GM23338 (cell line): ENCODE results near the gene AQP1. TPM values are rescaled to one million over a fixed set of nuclear protein-coding genes. Genes with fewer than 3 reads are reported as not detected.

Experiments
- ATAC-seq: fragments of 200-7000 bp; cut with Tn5 transposase; 3 replicates; pipeline ENCODE4 v1.9.1; 2020
- DNase-seq: peaks from one replicate; pipeline ENCODE4 v3.0.0-alpha.2; 2015; ENCODE audit warnings: low spot score
- H2AFZ ChIP-seq: fragments of 200-600 bp; sonication (generic); 2 replicates; pipeline ENCODE4 v1.8.0; 2016; ENCODE audit warnings: antibody characterized with exemption, mild to moderate bottlenecking, moderate library complexity
- H3F3A ChIP-seq: fragments of 200-600 bp; sonication (generic); replicated peaks from 2 replicates; pipeline ENCODE4 v1.8.0; 2017; ENCODE audit warnings: antibody characterized with exemption, mixed run types, low read depth
- H3K27ac ChIP-seq: fragments of 200-600 bp; sonication (generic); 2 replicates; pipeline ENCODE4 v1.6.1; 2016; ENCODE audit warnings: low read depth
- H3K27me3 ChIP-seq: fragments of 200-600 bp; sonication (generic); 2 replicates; pipeline ENCODE4 v1.8.0; 2016; ENCODE audit warnings: mild to moderate bottlenecking, mixed run types, moderate library complexity; ENCODE audit not compliant: insufficient read depth
- H3K36me3 ChIP-seq: fragments of 200-600 bp; sonication (generic); 2 replicates; pipeline ENCODE4 v1.8.0; 2016; ENCODE audit warnings: mild to moderate bottlenecking; ENCODE audit not compliant: insufficient read depth
- H3K4me1 ChIP-seq: fragments of 200-600 bp; sonication (generic); 2 replicates; pipeline ENCODE4 v1.8.0; 2016; ENCODE audit warnings: mild to moderate bottlenecking, moderate library complexity; ENCODE audit not compliant: insufficient read depth
- H3K4me2 ChIP-seq: fragments of 200-600 bp; sonication (generic); 2 replicates; pipeline ENCODE4 v1.7.1; 2017; ENCODE audit warnings: mixed run types
- H3K4me3 ChIP-seq: fragments of 200-600 bp; sonication (generic); 2 replicates; pipeline ENCODE4 v1.6.1; 2016; ENCODE audit warnings: mixed run types
- H3K79me2 ChIP-seq: fragments of 200-600 bp; sonication (generic); replicated peaks from 2 replicates; pipeline ENCODE4 v1.8.0; 2017; ENCODE audit warnings: mild to moderate bottlenecking; ENCODE audit not compliant: insufficient read depth
- H3K9me2 ChIP-seq: fragments of 200-600 bp; sonication (generic); 2 replicates; pipeline ENCODE4 v1.8.0; 2017; ENCODE audit not compliant: insufficient read depth
- H4K20me1 ChIP-seq: fragments of 200-600 bp; sonication (generic); replicated peaks from 2 replicates; pipeline ENCODE4 v1.8.0; 2017; ENCODE audit warnings: mild to moderate bottlenecking; ENCODE audit not compliant: insufficient read depth
- H3K27ac Mint-ChIP-seq: 2 replicates; pipeline ENCODE4 v1.8.0; 2020; ENCODE audit warnings: inconsistent platforms, mild to moderate bottlenecking, moderate library complexity, mixed read lengths
- H3K27me3 Mint-ChIP-seq: 3 replicates; pipeline ENCODE4 v1.8.0; 2022; ENCODE audit warnings: low read depth, mild to moderate bottlenecking, moderate library complexity, mixed read lengths, inconsistent platforms; ENCODE audit not compliant: insufficient read depth, poor library complexity
- H3K36me3 Mint-ChIP-seq: 3 replicates; pipeline ENCODE4 v1.8.0; 2021; ENCODE audit warnings: low read depth, mild to moderate bottlenecking, inconsistent platforms, moderate library complexity, mixed read lengths
- H3K4me1 Mint-ChIP-seq: 3 replicates; pipeline ENCODE4 v1.8.0; 2020; ENCODE audit warnings: mild to moderate bottlenecking, inconsistent platforms, mixed read lengths
- H3K4me3 Mint-ChIP-seq: 3 replicates; pipeline ENCODE4 v1.8.0; 2021; ENCODE audit warnings: moderate library complexity, mild to moderate bottlenecking, inconsistent platforms, mixed read lengths
- H3K9me3 Mint-ChIP-seq: 3 replicates; pipeline ENCODE4 v1.8.0; 2020; ENCODE audit warnings: moderate library complexity, mild to moderate bottlenecking, inconsistent platforms, mixed read lengths
- CREB1 ChIP-seq: fragments of 250-450 bp; sonication (Bioruptor Pico); IDR thresholded peaks from 2 replicates; pipeline ENCODE4 v1.5.0; 2020; ENCODE audit warnings: low read depth, mild to moderate bottlenecking, moderate library complexity
- EZH2phosphoT487 ChIP-seq: fragments of 200-600 bp; sonication (generic); IDR thresholded peaks from one replicate; pipeline ENCODE4 v1.8.1; 2018; ENCODE audit warnings: antibody characterized with exemption; ENCODE audit not compliant: unreplicated experiment
- JUNB ChIP-seq: IDR thresholded peaks from one replicate; pipeline ENCODE4 v1.6.1; 2016; ENCODE audit warnings: antibody characterized with exemption; ENCODE audit not compliant: unreplicated experiment
- NANOG ChIP-seq: IDR thresholded peaks from 2 replicates; pipeline ENCODE4 v1.6.1; 2016; ENCODE audit warnings: antibody characterized with exemption, borderline replicate concordance
- POLR2AphosphoS5 ChIP-seq: IDR thresholded peaks from 2 replicates; pipeline ENCODE4 v1.6.1; 2016; ENCODE audit warnings: antibody characterized with exemption, low read depth
- ZNF331 ChIP-seq: fragments of 250-450 bp; sonication (Bioruptor Pico); IDR thresholded peaks from 2 replicates; pipeline ENCODE4 v1.5.0; 2020; ENCODE audit warnings: low read depth, mild to moderate bottlenecking, moderate library complexity
- ZNF462 ChIP-seq: fragments of 250-450 bp; sonication (Bioruptor Pico); IDR thresholded peaks from 2 replicates; pipeline ENCODE4 v1.5.0; 2020; ENCODE audit warnings: mild to moderate bottlenecking, moderate library complexity
- polyA plus RNA-seq: library from polyadenylated mRNA; unstranded; fragments of >200 nt; fragmentation: Nextera tagmentation; extraction: Ambion mirVana; gene quantifications from 2 replicates; pipeline ENCODE4 v1.2.1, GENCODE V29; 2016
- total RNA-seq: library from RNA; depleted of rRNA; stranded (reverse); fragments of >200 nt; shearing (Covaris generic); gene quantifications from 2 replicates; pipeline ENCODE4 v1.2.3, GENCODE V29; 2014
- TF ChIP-seq, protein P1 (sequence below): IDR thresholded peaks from one replicate; pipeline ENCODE4 v1.6.1; 2018; ENCODE audit warnings: antibody characterized with exemption; ENCODE audit not compliant: unreplicated experiment
- TF ChIP-seq, protein P2 (sequence below), 2 experiments: fragments of 200-600 bp in 1 of 2; sonication (generic) in 1 of 2; conservative IDR thresholded peaks; 2 replicates each; pipeline versions ENCODE4 v1.5.1 to v1.6.1; 2016 to 2017; ENCODE audit warnings: antibody characterized with exemption in 2 of 2, low read depth in 2 of 2, mild to moderate bottlenecking in 2 of 2, moderate library complexity in 1 of 2

AQP1 gene
- total and polyA plus RNA-seq, 2 experiments from 2014 or later: 0.28 TPM; not detected in 1

DNA sequence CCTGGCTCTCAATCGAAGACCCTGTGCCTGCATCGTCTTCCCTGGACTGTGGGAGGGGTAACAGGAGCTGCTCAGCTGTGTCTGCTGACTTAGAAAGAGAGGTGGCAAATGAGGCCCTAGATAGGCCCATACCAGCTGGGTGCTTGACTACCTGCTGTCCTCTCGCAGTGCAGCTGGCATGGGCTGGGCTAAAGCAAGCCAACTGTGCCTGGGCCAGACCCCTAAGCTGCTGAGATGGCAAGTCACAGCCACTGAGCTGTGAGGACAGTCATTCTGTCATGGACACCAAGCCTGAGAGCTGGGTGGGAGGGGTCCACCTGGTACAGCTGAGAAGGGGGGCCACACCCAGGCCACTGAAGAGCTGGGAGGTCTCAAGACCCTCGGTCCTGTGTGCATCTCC is 45.8 kb upstream of the AQP1 start (continued):
- TF ChIP-seq, protein P1, sequence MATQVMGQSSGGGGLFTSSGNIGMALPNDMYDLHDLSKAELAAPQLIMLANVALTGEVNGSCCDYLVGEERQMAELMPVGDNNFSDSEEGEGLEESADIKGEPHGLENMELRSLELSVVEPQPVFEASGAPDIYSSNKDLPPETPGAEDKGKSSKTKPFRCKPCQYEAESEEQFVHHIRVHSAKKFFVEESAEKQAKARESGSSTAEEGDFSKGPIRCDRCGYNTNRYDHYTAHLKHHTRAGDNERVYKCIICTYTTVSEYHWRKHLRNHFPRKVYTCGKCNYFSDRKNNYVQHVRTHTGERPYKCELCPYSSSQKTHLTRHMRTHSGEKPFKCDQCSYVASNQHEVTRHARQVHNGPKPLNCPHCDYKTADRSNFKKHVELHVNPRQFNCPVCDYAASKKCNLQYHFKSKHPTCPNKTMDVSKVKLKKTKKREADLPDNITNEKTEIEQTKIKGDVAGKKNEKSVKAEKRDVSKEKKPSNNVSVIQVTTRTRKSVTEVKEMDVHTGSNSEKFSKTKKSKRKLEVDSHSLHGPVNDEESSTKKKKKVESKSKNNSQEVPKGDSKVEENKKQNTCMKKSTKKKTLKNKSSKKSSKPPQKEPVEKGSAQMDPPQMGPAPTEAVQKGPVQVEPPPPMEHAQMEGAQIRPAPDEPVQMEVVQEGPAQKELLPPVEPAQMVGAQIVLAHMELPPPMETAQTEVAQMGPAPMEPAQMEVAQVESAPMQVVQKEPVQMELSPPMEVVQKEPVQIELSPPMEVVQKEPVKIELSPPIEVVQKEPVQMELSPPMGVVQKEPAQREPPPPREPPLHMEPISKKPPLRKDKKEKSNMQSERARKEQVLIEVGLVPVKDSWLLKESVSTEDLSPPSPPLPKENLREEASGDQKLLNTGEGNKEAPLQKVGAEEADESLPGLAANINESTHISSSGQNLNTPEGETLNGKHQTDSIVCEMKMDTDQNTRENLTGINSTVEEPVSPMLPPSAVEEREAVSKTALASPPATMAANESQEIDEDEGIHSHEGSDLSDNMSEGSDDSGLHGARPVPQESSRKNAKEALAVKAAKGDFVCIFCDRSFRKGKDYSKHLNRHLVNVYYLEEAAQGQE: no peak

DNA sequence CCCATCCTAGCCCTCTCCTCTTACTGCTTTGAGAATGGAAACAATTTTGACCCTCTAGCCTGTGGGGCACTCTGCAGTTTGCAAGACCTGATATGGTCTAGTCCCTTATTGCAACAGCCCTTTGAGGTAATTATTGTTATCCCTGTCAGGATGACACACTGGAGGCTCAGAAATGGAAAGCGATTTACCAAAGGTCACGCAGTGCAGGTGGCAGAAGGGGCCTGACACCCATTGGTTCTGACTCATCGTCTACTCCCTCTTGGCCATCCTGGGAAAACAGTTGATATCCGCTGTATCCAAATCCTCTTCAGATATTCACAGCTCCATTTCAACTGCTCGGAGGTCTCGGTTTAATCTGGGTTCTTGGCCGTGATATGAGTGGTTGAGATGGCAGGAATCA is 44.7 kb upstream of the AQP1 start:
- ATAC-seq (no peak), DNase-seq (no peak)
- Histone ChIP-seq H3K4me3 (no peak overlapping the region), H2AFZ (no peak overlapping the region), H3K27me3 (no peaks in the 10 kb centered on the region), H3K4me1 (no peaks in the 10 kb centered on the region), H3K36me3 (no peaks in the 10 kb centered on the region), H4K20me1 (no peaks in the 10 kb centered on the region), H3K79me2 (no peaks in the 10 kb centered on the region), H3K4me2 (no peak overlapping the region), H3K27ac (no peak overlapping the region), H3K9me2 (no peaks in the 10 kb centered on the region), H3F3A (no peaks in the 10 kb centered on the region)
- TF ChIP-seq POLR2AphosphoS5 (no peak), NANOG (no peak), JUNB (no peak), CREB1 (CRISPR knock-in tag) (no peak), EZH2phosphoT487 (no peak), ZNF462 (CRISPR knock-in tag) (no peak), ZNF331 (CRISPR knock-in tag) (no peak)
- TF ChIP-seq, protein P2, sequence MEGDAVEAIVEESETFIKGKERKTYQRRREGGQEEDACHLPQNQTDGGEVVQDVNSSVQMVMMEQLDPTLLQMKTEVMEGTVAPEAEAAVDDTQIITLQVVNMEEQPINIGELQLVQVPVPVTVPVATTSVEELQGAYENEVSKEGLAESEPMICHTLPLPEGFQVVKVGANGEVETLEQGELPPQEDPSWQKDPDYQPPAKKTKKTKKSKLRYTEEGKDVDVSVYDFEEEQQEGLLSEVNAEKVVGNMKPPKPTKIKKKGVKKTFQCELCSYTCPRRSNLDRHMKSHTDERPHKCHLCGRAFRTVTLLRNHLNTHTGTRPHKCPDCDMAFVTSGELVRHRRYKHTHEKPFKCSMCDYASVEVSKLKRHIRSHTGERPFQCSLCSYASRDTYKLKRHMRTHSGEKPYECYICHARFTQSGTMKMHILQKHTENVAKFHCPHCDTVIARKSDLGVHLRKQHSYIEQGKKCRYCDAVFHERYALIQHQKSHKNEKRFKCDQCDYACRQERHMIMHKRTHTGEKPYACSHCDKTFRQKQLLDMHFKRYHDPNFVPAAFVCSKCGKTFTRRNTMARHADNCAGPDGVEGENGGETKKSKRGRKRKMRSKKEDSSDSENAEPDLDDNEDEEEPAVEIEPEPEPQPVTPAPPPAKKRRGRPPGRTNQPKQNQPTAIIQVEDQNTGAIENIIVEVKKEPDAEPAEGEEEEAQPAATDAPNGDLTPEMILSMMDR (conservative IDR thresholded peaks at IDR 0.05; ENCODE audit: low read depth in 2 of 2): no peak
- Mint-ChIP-seq H3K9me3 (no peaks in the 10 kb centered on the region), H3K36me3 (no peaks in the 10 kb centered on the region), H3K27me3 (peaks cover 7% of the 10 kb centered on the region), H3K4me1 (no peaks in the 10 kb centered on the region), H3K4me3 (no peak overlapping the region), H3K27ac (no peak overlapping the region)
